Erythroblast (primary cell): ENCODE results near the gene B3GNT4.

Experiments
- GATA1 ChIP-seq: IDR thresholded peaks from 2 replicates; pipeline ENCODE4 v1.6.1; 2011; ENCODE audit warnings: low read depth, mild to moderate bottlenecking, control low read depth, low read length, moderate library complexity
- POLR2A ChIP-seq: IDR thresholded peaks from 2 replicates; pipeline ENCODE4 v1.6.1; 2011; ENCODE audit warnings: mild to moderate bottlenecking, low read length

DNA sequence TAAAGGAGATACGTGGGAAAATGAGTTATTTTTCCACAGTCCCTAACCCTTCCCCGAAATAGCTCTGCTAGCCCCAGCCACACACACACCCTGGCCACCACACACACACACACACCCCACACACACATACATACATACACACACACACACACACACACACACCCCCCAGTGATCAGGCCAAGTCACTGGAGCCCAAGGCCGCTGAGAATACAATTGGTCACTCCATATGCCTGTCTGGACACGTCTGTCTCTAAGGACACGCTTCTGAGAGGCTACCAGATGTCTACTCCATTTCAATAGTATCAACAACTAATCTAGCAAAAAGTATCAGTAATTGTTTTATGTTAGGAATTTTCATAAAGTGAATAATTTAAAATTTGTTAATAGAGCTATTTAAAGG lies 35.4 kb downstream of the B3GNT4 start:
- TF ChIP-seq POLR2A: no peak
- no peak for TF ChIP-seq GATA1
